H9 (cell line): ENCODE data around the gene NAALADL1. TPM values are rescaled to one million over a fixed set of nuclear protein-coding genes. Genes with fewer than 3 reads are reported as not detected.

Experiments
- DNase-seq: peaks from one replicate; pipeline ENCODE4 v3.0.0-alpha.2; 2017
- H2AFZ ChIP-seq: one replicate; pipeline ENCODE4 v1.6.1; 2013; ENCODE audit warnings: mild to moderate bottlenecking, low read length, control low read depth, moderate library complexity
- H2AK5ac ChIP-seq: 2 replicates; pipeline ENCODE4 v1.6.1; 2013; ENCODE audit warnings: low read length, control low read depth, mixed read lengths; ENCODE audit not compliant: insufficient read length
- H2BK120ac ChIP-seq: one replicate; pipeline ENCODE4 v1.6.1; 2013; ENCODE audit warnings: low read depth, mild to moderate bottlenecking, low read length, control low read depth, inconsistent platforms; ENCODE audit not compliant: poor library complexity, severe bottlenecking
- H2BK12ac ChIP-seq: 2 replicates; pipeline ENCODE4 v1.6.1; 2013; ENCODE audit warnings: low read length, control low read depth, mixed read lengths, low read depth; ENCODE audit not compliant: insufficient read length
- H2BK15ac ChIP-seq: 2 replicates; pipeline ENCODE4 v1.6.1; 2013; ENCODE audit warnings: low read depth, low read length, control low read depth
- H2BK20ac ChIP-seq: one replicate; pipeline ENCODE4 v1.6.1; 2013; ENCODE audit warnings: low read depth, mild to moderate bottlenecking, low read length, control low read depth, inconsistent platforms; ENCODE audit not compliant: poor library complexity, severe bottlenecking
- H2BK5ac ChIP-seq: 2 replicates; pipeline ENCODE4 v1.6.1; 2013; ENCODE audit warnings: low read length, control low read depth, mixed read lengths; ENCODE audit not compliant: insufficient read length
- H3K14ac ChIP-seq: 2 replicates; pipeline ENCODE4 v1.6.1; 2013; ENCODE audit warnings: low read length, control low read depth; ENCODE audit not compliant: insufficient read depth
- H3K18ac ChIP-seq: 2 replicates; pipeline ENCODE4 v1.6.1; 2013; ENCODE audit warnings: low read depth, mild to moderate bottlenecking, mixed read lengths, low read length, control low read depth; ENCODE audit not compliant: insufficient read length
- H3K23ac ChIP-seq: 2 replicates; pipeline ENCODE4 v1.6.1; 2013; ENCODE audit warnings: low read length, control low read depth, mixed read lengths, low read depth; ENCODE audit not compliant: insufficient read length
- H3K23me2 ChIP-seq: 2 replicates; pipeline ENCODE4 v1.6.1; 2013; ENCODE audit warnings: low read depth, mild to moderate bottlenecking, mixed read lengths, low read length, control low read depth; ENCODE audit not compliant: insufficient read length, poor library complexity, severe bottlenecking
- H3K27ac ChIP-seq: 2 replicates; pipeline ENCODE4 v1.5.1; 2013; ENCODE audit warnings: low read length, control low read depth, mixed read lengths, low read depth; ENCODE audit not compliant: insufficient read length
- H3K27me3 ChIP-seq: 2 replicates; pipeline ENCODE4 v1.6.1; 2013; ENCODE audit warnings: low read length, control low read depth, inconsistent platforms; ENCODE audit not compliant: insufficient read depth
- H3K4ac ChIP-seq: 2 replicates; pipeline ENCODE4 v1.6.1; 2013; ENCODE audit warnings: low read depth, mild to moderate bottlenecking, control low read depth, inconsistent platforms, low read length, moderate library complexity
- H3K4me1 ChIP-seq: 2 replicates; pipeline ENCODE4 v1.6.1; 2013; ENCODE audit warnings: low read length, control low read depth, inconsistent platforms; ENCODE audit not compliant: insufficient read depth
- H3K4me2 ChIP-seq: 2 replicates; pipeline ENCODE4 v1.6.1; 2013; ENCODE audit warnings: low read length, control low read depth, mixed read lengths; ENCODE audit not compliant: insufficient read length, insufficient read depth
- H3K56ac ChIP-seq: 2 replicates; pipeline ENCODE4 v1.6.1; 2013; ENCODE audit warnings: low read depth, mild to moderate bottlenecking, mixed read lengths, low read length, control low read depth; ENCODE audit not compliant: insufficient read length
- H3K79me1 ChIP-seq: 2 replicates; pipeline ENCODE4 v1.6.1; 2013; ENCODE audit warnings: low read depth, mild to moderate bottlenecking, moderate library complexity, low read length, control low read depth, inconsistent platforms; ENCODE audit not compliant: insufficient read depth, poor library complexity, severe bottlenecking
- H3K79me2 ChIP-seq: 2 replicates; pipeline ENCODE4 v1.6.1; 2013; ENCODE audit warnings: low read length, control low read depth, inconsistent platforms; ENCODE audit not compliant: insufficient read depth
- H3K9ac ChIP-seq: 2 replicates; pipeline ENCODE4 v1.6.1; 2013; ENCODE audit warnings: low read length, control low read depth, mixed read lengths; ENCODE audit not compliant: insufficient read length; ENCODE audit errors: extremely low read depth
- H3K9me3 ChIP-seq: one replicate; pipeline ENCODE4 v1.6.1; 2013; ENCODE audit warnings: low read depth, low read length, inconsistent platforms; ENCODE audit not compliant: control insufficient read depth
- H3T11ph ChIP-seq: one replicate; pipeline ENCODE4 v1.6.1; 2013; ENCODE audit warnings: mild to moderate bottlenecking, low read length, control low read depth, inconsistent platforms
- H4K20me1 ChIP-seq: one replicate; pipeline ENCODE4 v1.6.1; 2013; ENCODE audit not compliant: control insufficient read depth, insufficient read length, insufficient read depth
- H4K5ac ChIP-seq: 2 replicates; pipeline ENCODE4 v1.6.1; 2013; ENCODE audit warnings: low read depth, mild to moderate bottlenecking, mixed read lengths, low read length, control low read depth; ENCODE audit not compliant: insufficient read length
- H4K8ac ChIP-seq: replicated peaks from 2 replicates; pipeline ENCODE4 v1.6.1; 2013; ENCODE audit warnings: low read length, control low read depth, mixed read lengths, low read depth; ENCODE audit not compliant: insufficient read length
- H4K91ac ChIP-seq: 2 replicates; pipeline ENCODE4 v1.6.1; 2013; ENCODE audit warnings: low read depth, mild to moderate bottlenecking, moderate library complexity, mixed read lengths, low read length, control low read depth; ENCODE audit not compliant: insufficient read length
- H3K27ac Mint-ChIP-seq, 3 experiments: 2 replicates in 2 of 3; 3 replicates in 1 of 3; pipeline ENCODE4 v1.8.0; 2020 to 2021; ENCODE audit warnings: mixed read lengths in 3 of 3, mild to moderate bottlenecking in 1 of 3, moderate library complexity in 1 of 3
- H3K27me3 Mint-ChIP-seq: 2 replicates; pipeline ENCODE4 v1.8.0; 2021; ENCODE audit warnings: low read depth, mild to moderate bottlenecking, moderate library complexity, mixed read lengths
- H3K36me3 Mint-ChIP-seq, 3 experiments: 2 replicates in 2 of 3; 3 replicates in 1 of 3; pipeline ENCODE4 v1.8.0; 2020 to 2021; ENCODE audit warnings: low read depth in 3 of 3, mixed read lengths in 3 of 3; ENCODE audit not compliant: insufficient read depth in 1 of 3
- H3K4me1 Mint-ChIP-seq, 2 experiments: 2 replicates each; pipeline ENCODE4 v1.8.0; 2020; ENCODE audit warnings: mixed read lengths in 2 of 2
- H3K4me3 Mint-ChIP-seq, 2 experiments: 2 replicates in 1 of 2; 3 replicates in 1 of 2; pipeline ENCODE4 v1.8.0; 2020 to 2021; ENCODE audit warnings: mild to moderate bottlenecking in 2 of 2, mixed read lengths in 2 of 2, moderate library complexity in 1 of 2
- H3K9me3 Mint-ChIP-seq, 2 experiments: 2 replicates in 1 of 2; 3 replicates in 1 of 2; pipeline ENCODE4 v1.8.0; 2020; ENCODE audit warnings: mild to moderate bottlenecking in 2 of 2, mixed read lengths in 2 of 2, moderate library complexity in 1 of 2
- CTCF ChIP-seq: fragments of 200-600 bp; sonication (generic); conservative IDR thresholded peaks from 3 replicates; pipeline ENCODE4 v1.8.0; 2021; ENCODE audit warnings: antibody characterized with exemption, mild to moderate bottlenecking
- WGBS: extraction: QIAGEN DNeasy Blood & Tissue Kit; methylation state at CpG from one replicate; pipeline ENCODE4 v1.1.7; 2013; ENCODE audit warnings: missing lambda C conversion rate, low lambda C conversion rate, mixed read lengths; ENCODE audit not compliant: insufficient read length; ENCODE audit errors: extremely low coverage; 5-methylcytosine and 5-hydroxymethylcytosine counted together
- total RNA-seq: library from RNA; stranded (reverse); gene quantifications from 2 replicates; pipeline ENCODE4 v1.2.1, GENCODE V29; 2021

Gene NAALADL1
- total RNA-seq, 1 experiment from 2014 or later: 1.0 TPM

GRCh38 chr11:65021509-65021908, 36.8 kb downstream of the NAALADL1 start:
- Histone ChIP-seq H3K79me2 (no peaks in the 10 kb centered on the region), H3K4me2 (no peak overlapping the region), H4K8ac (no peak overlapping the region), H3K9me3 (no peaks in the 10 kb centered on the region), H3K23me2 (no peaks in the 10 kb centered on the region), H3K56ac (no peak overlapping the region), H3K23ac (no peak overlapping the region), H2BK12ac (no peak overlapping the region), H2BK120ac (no peak overlapping the region), H2BK5ac (no peak overlapping the region), H3K27ac (no peak overlapping the region), H3K9ac (no peak overlapping the region), H2AK5ac (no peak overlapping the region), H4K91ac (no peak overlapping the region), H3K4ac (no peak overlapping the region), H3K14ac (no peak overlapping the region), H3T11ph (no peak overlapping the region), H4K5ac (no peak overlapping the region), H2AFZ (no peak overlapping the region), H3K27me3 (no peaks in the 10 kb centered on the region), H3K4me1 (no peaks in the 10 kb centered on the region), H3K79me1 (no peaks in the 10 kb centered on the region), H3K18ac (no peak overlapping the region), H4K20me1 (no peaks in the 10 kb centered on the region), H2BK20ac (no peak overlapping the region), H2BK15ac (no peak overlapping the region)
- no peak overlapping the region; a peak in 1 of 7 replicates for H3K27ac Mint-ChIP-seq
- no peak overlapping the region; a peak in 1 of 5 replicates for H3K4me3 Mint-ChIP-seq
- H3K36me3 Mint-ChIP-seq: peaks cover 21 to 51% (median 46%) of the 10 kb centered on the region in 3 experiments
- H3K9me3 Mint-ChIP-seq: no peaks in the 10 kb centered on the region
- H3K4me1 Mint-ChIP-seq: peaks cover 0 to 2% of the 10 kb centered on the region in 2 experiments; a peak in 2 of 4 replicates
- peaks cover 1% of the 10 kb centered on the region; the same call in 1 of the 2 replicates for H3K27me3 Mint-ChIP-seq
- no peak for TF ChIP-seq CTCF
- no peak for DNase-seq
- no CpG with 5 or more reads among the region's 11 CpGs for WGBS
